K562 (cell line): ENCODE results near the gene MFAP5.
A peak's percentile ranks its signal among the peaks of the same experiment; 100 is the strongest.

ENCODE experiments used
- CHD2 ChIP-seq: IDR thresholded peaks from 2 replicates; pipeline ENCODE4 v1.6.1; 2011; ENCODE audit warnings: low read depth, low read length
- CTCF ChIP-seq, 3 experiments: IDR thresholded peaks in 2 of 3; conservative IDR thresholded peaks in 1 of 3; 2 replicates each; pipeline ENCODE4 v1.5.1; 2011 to 2012; ENCODE audit warnings: low read length in 3 of 3, mild to moderate bottlenecking in 3 of 3, control low read depth in 2 of 3, improper control_type of control experiment in 1 of 3, inconsistent platforms in 1 of 3, low read depth in 1 of 3, mixed read lengths in 1 of 3, moderate library complexity in 1 of 3; ENCODE audit not compliant: insufficient read depth in 2 of 3
- DPF2 ChIP-seq: fragments of 450-650 bp; IDR thresholded peaks from 2 replicates; pipeline ENCODE4 v1.6.1; 2016
- ETV5 ChIP-seq: sonication (generic); formaldehyde crosslinking; IDR thresholded peaks from 2 replicates; pipeline ENCODE4 v1.4.0; 2020; ENCODE audit warnings: low read depth, mild to moderate bottlenecking, missing genetic modification reagents
- NBN ChIP-seq: fragments of 450-650 bp; IDR thresholded peaks from 2 replicates; pipeline ENCODE4 v1.6.1; 2016; ENCODE audit warnings: low read depth, mild to moderate bottlenecking
- NFIC ChIP-seq: fragments of 450-650 bp; IDR thresholded peaks from 2 replicates; pipeline ENCODE4 v1.6.1; 2017; ENCODE audit warnings: mild to moderate bottlenecking, inconsistent platforms
- RBFOX2 ChIP-seq: fragments of 200-400 bp; formaldehyde crosslinking; IDR thresholded peaks from 2 replicates; pipeline ENCODE4 v1.6.1; 2017; ENCODE audit warnings: low read depth, mild to moderate bottlenecking, low read length, moderate library complexity
- XRCC4 ChIP-seq: IDR thresholded peaks from one replicate; pipeline ENCODE4 v1.6.1; 2011; ENCODE audit not compliant: insufficient read depth, insufficient read length; ENCODE audit errors: extremely low read depth

GRCh38 chr12:8697476-8698131 lies 35.0 kb upstream of the MFAP5 start, which contains the start of gene RIMKLB:
- TF ChIP-seq CHD2 (peak; percentile 82), CTCF (IDR thresholded peaks at IDR 0.05 in 2 of 3, conservative IDR thresholded peaks at IDR 0.05 in 1 of 3; ENCODE audit: insufficient read depth in 2 of 3, low read depth in 1 of 3, low read length in 3 of 3) (no peak), DPF2 (no peak; the same call in 1 of the 2 replicates), ETV5 (CRISPR knock-in tag) (no peak), XRCC4 (no peak), NBN (no peak), RBFOX2 (peak; percentile 80), NFIC (no peak)
